ENCODE measurements around the gene CELA1.
A peak's percentile ranks its signal among the peaks of the same experiment; 100 is the strongest.

Gene CELA1

DNA sequence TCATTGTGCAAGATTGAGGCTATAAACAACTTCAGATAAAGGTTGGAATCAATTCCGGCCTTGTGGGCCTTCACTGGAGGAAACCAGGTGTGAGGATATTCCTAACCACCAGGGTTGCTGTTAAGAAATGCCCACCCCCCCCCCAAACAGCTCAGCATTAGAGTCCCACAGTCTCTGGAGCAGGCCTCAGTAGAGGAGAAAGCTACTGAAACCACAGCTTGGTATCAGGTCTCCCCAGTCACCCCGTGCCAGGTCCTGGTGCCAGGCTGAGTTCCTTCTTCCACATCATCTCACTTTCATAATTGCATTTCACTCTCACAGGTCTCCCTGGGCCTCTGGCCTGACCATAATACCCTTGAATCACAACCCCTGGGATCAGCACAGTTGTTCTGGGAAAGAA is 32.3 kb upstream of the CELA1 start:
- Mint-ChIP-seq H3K9me3 (no peaks in the 10 kb centered on the region), H3K27ac (no peak overlapping the region), H3K27me3 (ENCODE audit: low read depth) (peaks cover 13% of the 10 kb centered on the region), H3K4me3 (no peak overlapping the region), H3K4me1 (peaks cover 46% of the 10 kb centered on the region), H3K36me3 (ENCODE audit: low read depth) (no peaks in the 10 kb centered on the region)
- TF ChIP-seq, protein P1, sequence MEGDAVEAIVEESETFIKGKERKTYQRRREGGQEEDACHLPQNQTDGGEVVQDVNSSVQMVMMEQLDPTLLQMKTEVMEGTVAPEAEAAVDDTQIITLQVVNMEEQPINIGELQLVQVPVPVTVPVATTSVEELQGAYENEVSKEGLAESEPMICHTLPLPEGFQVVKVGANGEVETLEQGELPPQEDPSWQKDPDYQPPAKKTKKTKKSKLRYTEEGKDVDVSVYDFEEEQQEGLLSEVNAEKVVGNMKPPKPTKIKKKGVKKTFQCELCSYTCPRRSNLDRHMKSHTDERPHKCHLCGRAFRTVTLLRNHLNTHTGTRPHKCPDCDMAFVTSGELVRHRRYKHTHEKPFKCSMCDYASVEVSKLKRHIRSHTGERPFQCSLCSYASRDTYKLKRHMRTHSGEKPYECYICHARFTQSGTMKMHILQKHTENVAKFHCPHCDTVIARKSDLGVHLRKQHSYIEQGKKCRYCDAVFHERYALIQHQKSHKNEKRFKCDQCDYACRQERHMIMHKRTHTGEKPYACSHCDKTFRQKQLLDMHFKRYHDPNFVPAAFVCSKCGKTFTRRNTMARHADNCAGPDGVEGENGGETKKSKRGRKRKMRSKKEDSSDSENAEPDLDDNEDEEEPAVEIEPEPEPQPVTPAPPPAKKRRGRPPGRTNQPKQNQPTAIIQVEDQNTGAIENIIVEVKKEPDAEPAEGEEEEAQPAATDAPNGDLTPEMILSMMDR (IDR thresholded peaks at IDR 0.05; ENCODE audit: unreplicated experiment in 3 of 3) = no peak

DNA sequence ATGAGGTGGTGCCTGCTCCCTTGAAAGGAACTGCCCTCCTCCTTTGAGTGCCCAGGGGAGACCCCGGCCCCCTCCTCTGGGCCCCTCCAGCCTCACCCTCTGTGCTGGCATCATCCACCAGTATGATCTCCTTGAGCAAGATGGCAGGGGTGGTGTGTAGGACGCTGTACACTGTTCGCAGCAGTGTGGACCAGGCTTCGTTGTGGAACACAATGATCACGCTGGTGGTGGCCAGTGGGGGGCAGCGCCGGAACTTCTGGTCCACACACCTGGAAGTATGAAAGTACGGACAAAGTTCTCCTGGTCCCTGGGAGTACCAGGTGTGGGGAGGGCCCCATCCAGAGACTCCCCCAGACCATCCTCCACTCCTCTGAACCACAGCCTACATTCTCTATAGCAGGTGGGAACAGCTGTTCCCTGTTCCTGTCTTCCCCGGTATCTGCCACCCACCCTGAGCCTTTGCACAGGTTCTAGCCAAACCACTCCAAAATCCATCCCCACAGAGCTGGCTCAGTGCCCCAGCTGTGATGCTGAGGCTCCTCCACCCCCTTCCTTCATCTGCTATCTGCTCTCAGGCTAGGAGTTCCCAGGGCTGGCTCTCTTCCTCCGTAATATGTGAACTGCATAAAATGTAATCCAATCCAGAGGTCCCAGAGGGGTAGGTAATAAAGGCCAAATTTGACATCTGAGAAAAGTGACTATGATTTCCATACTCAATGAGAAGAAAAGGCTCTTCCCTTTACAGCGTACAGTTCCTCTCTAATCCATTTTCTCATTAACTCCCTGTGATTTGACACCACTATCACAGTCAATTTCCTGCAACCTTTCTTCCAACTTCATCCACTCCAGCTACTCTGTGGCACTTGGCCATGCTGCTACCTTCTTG is 30.9 kb upstream of the CELA1 start:
- Mint-ChIP-seq H3K4me3 (no peak overlapping the region), H3K9me3 (no peaks in the 10 kb centered on the region), H3K4me1 (peaks cover 35% of the 10 kb centered on the region), H3K36me3 (ENCODE audit: low read depth) (no peaks in the 10 kb centered on the region), H3K27ac (peak overlapping the region in 2 of 3 experiments; percentile 72 to 78), H3K27me3 (ENCODE audit: low read depth) (peaks cover 13% of the 10 kb centered on the region)
- TF ChIP-seq, protein P1 (IDR thresholded peaks at IDR 0.05; ENCODE audit: unreplicated experiment in 3 of 3) = no peak

DNA sequence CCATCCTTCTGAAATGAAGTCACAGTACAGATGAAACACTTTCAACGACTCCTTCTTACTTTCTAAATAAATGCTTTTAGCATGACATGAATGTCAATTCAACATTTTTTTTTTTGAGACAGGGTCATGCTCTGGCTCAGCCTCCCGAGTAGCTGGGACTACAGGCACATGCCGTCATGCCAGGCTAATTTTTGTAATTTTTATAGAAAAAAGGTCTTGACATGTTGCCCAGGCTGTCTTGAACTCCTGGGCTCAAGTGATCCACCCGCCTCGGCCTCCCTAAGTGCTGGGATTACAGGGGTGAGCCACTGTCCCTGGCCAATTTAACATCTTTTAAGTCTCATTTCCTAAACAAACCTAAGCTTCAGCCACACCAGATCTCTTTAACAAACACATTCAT is 28.4 kb upstream of the CELA1 start:
- peak overlapping the region; percentile 43 to 85 (median 49) for H3K27ac Mint-ChIP-seq
- no peaks in the 10 kb centered on the region for H3K9me3 Mint-ChIP-seq
- H3K4me1 Mint-ChIP-seq = peaks cover 38% of the 10 kb centered on the region

DNA sequence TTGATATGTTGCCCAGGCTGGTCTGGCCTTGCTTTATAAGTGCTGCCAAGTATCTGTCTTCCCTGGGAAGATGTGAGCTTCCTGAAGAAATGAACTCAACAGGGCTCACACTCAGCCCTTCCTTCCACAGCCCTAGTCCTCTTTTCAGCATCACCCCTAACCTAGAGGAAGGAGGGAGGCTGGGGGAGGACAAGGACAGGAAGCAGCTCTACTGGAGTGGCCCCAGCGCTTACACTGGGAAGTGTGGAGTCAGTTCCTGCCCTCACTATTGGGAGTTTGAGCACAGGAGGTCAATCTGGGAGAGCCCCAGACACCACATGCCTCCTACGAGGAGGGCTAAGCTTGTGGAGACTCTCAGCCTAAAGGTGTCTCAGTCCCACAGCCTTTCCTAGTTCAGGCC is 27.9 kb upstream of the CELA1 start:
- TF ChIP-seq, protein P1 (IDR thresholded peaks at IDR 0.05; ENCODE audit: unreplicated experiment in 3 of 3) = no peak
- H3K36me3 Mint-ChIP-seq (ENCODE audit: low read depth) = no peaks in the 10 kb centered on the region

More for the DNA sequence above, 28.4 kb upstream of the CELA1 start:
- Mint-ChIP-seq H3K36me3 (ENCODE audit: low read depth) (no peaks in the 10 kb centered on the region), H3K27me3 (ENCODE audit: low read depth) (peaks cover 5% of the 10 kb centered on the region), H3K4me3 (no peak overlapping the region)
- TF ChIP-seq, protein P1 (IDR thresholded peaks at IDR 0.05; ENCODE audit: unreplicated experiment in 3 of 3) = no peak

DNA sequence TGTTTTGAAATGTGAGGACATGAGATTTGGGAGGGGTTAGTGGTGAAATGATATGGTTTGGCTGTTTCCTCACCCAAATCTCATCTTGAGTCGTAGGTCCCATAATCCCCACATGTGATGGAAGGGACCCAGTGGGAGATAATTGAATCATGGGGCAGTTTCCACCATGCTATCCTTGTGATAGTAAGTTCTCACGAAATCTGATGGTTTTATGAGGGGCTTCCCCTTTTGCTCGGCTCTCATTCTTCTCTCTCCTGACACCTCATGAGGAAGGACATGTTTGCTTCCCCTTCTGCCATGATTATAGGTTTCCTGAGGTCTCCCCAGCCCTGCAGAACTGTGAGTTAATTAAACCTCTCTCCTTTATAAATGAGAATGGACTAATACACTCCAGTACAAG is 26.7 kb upstream of the CELA1 start:
- TF ChIP-seq, protein P1 (IDR thresholded peaks at IDR 0.05; ENCODE audit: unreplicated experiment in 3 of 3) = no peak
- Mint-ChIP-seq H3K27ac (peak overlapping the region in 2 of 3 experiments; percentile 14 to 48), H3K9me3 (no peaks in the 10 kb centered on the region), H3K4me1 (peaks cover 46% of the 10 kb centered on the region), H3K4me3 (no peak overlapping the region), H3K36me3 (ENCODE audit: low read depth) (no peaks in the 10 kb centered on the region), H3K27me3 (ENCODE audit: low read depth) (peaks cover 10% of the 10 kb centered on the region)

More for the DNA sequence above, 27.9 kb upstream of the CELA1 start:
- Mint-ChIP-seq H3K4me3 (no peak overlapping the region), H3K9me3 (no peaks in the 10 kb centered on the region), H3K4me1 (peaks cover 43% of the 10 kb centered on the region), H3K27me3 (ENCODE audit: low read depth) (peaks cover 5% of the 10 kb centered on the region), H3K27ac (peak overlapping the region; percentile 43 to 85 (median 49))

All from nephron (organoid).